NB4 (cell line): Measurements from ENCODE around the gene LINGO1.

Source experiments
- CTCF ChIP-seq: IDR thresholded peaks from one replicate; pipeline ENCODE4 v1.5.1; 2012; ENCODE audit warnings: low read depth, low read length
- POLR2A ChIP-seq: IDR thresholded peaks from 2 replicates; pipeline ENCODE4 v1.6.1; 2011; ENCODE audit warnings: mild to moderate bottlenecking; ENCODE audit not compliant: insufficient read length; ENCODE audit errors: extremely low read depth

GRCh38 chr15:77663256-77663655, 30.5 kb upstream of the LINGO1 start:
- TF ChIP-seq POLR2A (no peak), CTCF (no peak)
